Mammary epithelial cell (primary cell): ENCODE results near the gene CDKAL1.

Experiments used
- CTCF ChIP-seq, 2 donors: IDR thresholded peaks in 1 of 2; conservative IDR thresholded peaks in 1 of 2; 2 replicates each; pipeline ENCODE4 v1.5.1; 2011 to 2012; ENCODE audit warnings: inconsistent platforms in 2 of 2, low read length in 2 of 2, mild to moderate bottlenecking in 2 of 2, control low read depth in 1 of 2, low read depth in 1 of 2; ENCODE audit not compliant: insufficient read depth in 1 of 2; ENCODE audit errors: extremely low read depth in 1 of 2
- EZH2 ChIP-seq: IDR thresholded peaks from 2 replicates; pipeline ENCODE4 v1.6.1; 2012; ENCODE audit warnings: low read length, inconsistent platforms, borderline replicate concordance

- TF ChIP-seq CTCF (conservative IDR thresholded peaks at IDR 0.05 in 1 of 2, IDR thresholded peaks at IDR 0.05 in 1 of 2; ENCODE audit: extremely low read depth in 1 of 2, insufficient read depth in 1 of 2, low read depth in 1 of 2, low read length in 2 of 2) (no peak), EZH2 (no peak)
Observed at GRCh38 chr6:20900389-20901160, 366.3 kb downstream of the CDKAL1 start.
